AG04450 (cell line): ENCODE measurements around the gene MACROD2. TPM values are rescaled to one million over a fixed set of nuclear protein-coding genes. Genes with fewer than 3 reads are reported as not detected.

Experiments
- CTCF ChIA-PET: fragments of 300-600, 350-600 bp; formaldehyde crosslinking; extraction: SDS; loops from one replicate; lab custom pipeline; 2022; ENCODE audit warnings: antibody characterized with exemption, inconsistent platforms; lab: Charles Lee
- POLR2A ChIA-PET: fragments of 350-600 bp; formaldehyde crosslinking; extraction: SDS; loops from one replicate; lab custom pipeline; 2021; ENCODE audit warnings: antibody characterized with exemption, inconsistent platforms; lab: Yijun Ruan, JAX
- DNase-seq: peaks from one replicate; pipeline ENCODE4 v3.0.0-alpha.2; 2011; ENCODE audit warnings: low read depth, low spot score
- H3K27ac ChIP-seq: one replicate; pipeline ENCODE4 v1.5.1; 2012; ENCODE audit warnings: low read depth, low read length, control low read depth
- H3K27me3 ChIP-seq: one replicate; pipeline ENCODE4 v1.6.0; 2012; ENCODE audit warnings: low read length; ENCODE audit not compliant: control insufficient read depth, insufficient read depth
- H3K4me3 ChIP-seq: 2 replicates; pipeline ENCODE4 v1.5.1; 2011; ENCODE audit warnings: mild to moderate bottlenecking, low read depth, low read length, control low read depth
- H3K9me3 ChIP-seq: 2 replicates; pipeline ENCODE4 v1.5.1; 2012; ENCODE audit warnings: low read length; ENCODE audit not compliant: control insufficient read depth, insufficient read depth
- CTCF ChIP-seq: IDR thresholded peaks from 2 replicates; pipeline ENCODE4 v1.5.1; 2011; ENCODE audit warnings: low read depth, low read length, control low read depth, inconsistent platforms
- polyA plus RNA-seq: library from polyadenylated mRNA; depleted of rRNA; stranded (reverse); fragments of >200 nt; gene quantifications from 2 replicates; pipeline ENCODE4 v1.2.3, GENCODE V29; 2011

MACROD2 gene
- polyA plus RNA-seq, 1 experiment: 0.02 TPM

GRCh38 chr20:14889496-14890255 is 894.4 kb downstream of the MACROD2 start:
- ChIA-PET CTCF (interaction anchor here (1.1 kb wide), 1 partner anchor 556 kb away, joined by 3 read pairs; no protein-coding TSS in a partner anchor), POLR2A (no interaction called here)
- TF ChIP-seq CTCF: no peak
- Histone ChIP-seq H3K27me3 (no peaks in the 10 kb centered on the region), H3K9me3 (no peaks in the 10 kb centered on the region), H3K27ac (no peak overlapping the region), H3K4me3 (no peak overlapping the region)
- DNase-seq: no peak

- ChIA-PET POLR2A (no interaction called here), CTCF (interaction anchor here (1.1 kb wide), 1 partner anchor 557 kb away, joined by 3 read pairs; no protein-coding TSS in a partner anchor)
- no peak overlapping the region for H3K4me3 ChIP-seq
- no peak for TF ChIP-seq CTCF
- no peaks in the 10 kb centered on the region for H3K27me3 ChIP-seq
- H3K9me3 ChIP-seq: no peaks in the 10 kb centered on the region
- DNase-seq: no peak
- H3K27ac ChIP-seq: no peak overlapping the region
Observed at GRCh38 chr20:14890713-14891112, 895.4 kb downstream of the MACROD2 start.

- no peak for DNase-seq
- Histone ChIP-seq H3K27ac (no peak overlapping the region), H3K9me3 (no peaks in the 10 kb centered on the region), H3K4me3 (no peak overlapping the region), H3K27me3 (no peaks in the 10 kb centered on the region)
- no peak for TF ChIP-seq CTCF
- POLR2A ChIA-PET: no interaction called here
- CTCF ChIA-PET: no interaction called here
Observed at GRCh38 chr20:14892782-14893181, 897.5 kb downstream of the MACROD2 start.

- ChIA-PET POLR2A (no interaction called here), CTCF (no interaction called here)
- no peak for TF ChIP-seq CTCF
- H3K27ac ChIP-seq: no peak overlapping the region
- no peak overlapping the region for H3K4me3 ChIP-seq
- no peaks in the 10 kb centered on the region for H3K9me3 ChIP-seq
- no peaks in the 10 kb centered on the region for H3K27me3 ChIP-seq
- DNase-seq: no peak
Observed at GRCh38 chr20:14896569-14896968, 901.3 kb downstream of the MACROD2 start.

GRCh38 chr20:14897608-14898007 is 902.3 kb downstream of the MACROD2 start:
- TF ChIP-seq CTCF: no peak
- POLR2A ChIA-PET: no interaction called here
- Histone ChIP-seq H3K27me3 (no peaks in the 10 kb centered on the region), H3K4me3 (no peak overlapping the region), H3K9me3 (no peaks in the 10 kb centered on the region), H3K27ac (no peak overlapping the region)
- CTCF ChIA-PET: no interaction called here
- no peak for DNase-seq
